HCT116 (cell line): Measurements from ENCODE around the gene SYNDIG1. TPM values are rescaled to one million over a fixed set of nuclear protein-coding genes. Genes with fewer than 3 reads are reported as not detected.

ENCODE experiments used
- ATAC-seq: fragments of 200-7000 bp; cut with Tn5 transposase; 2 replicates; pipeline ENCODE4 v1.9.1; 2020; ENCODE audit warnings: mild to moderate bottlenecking, moderate library complexity
- BruUV-seq: library from RNA; stranded (reverse); fragments of 400-500 nt; replicated peaks from 2 replicates; lab custom pipeline; 2021; lab: Mats Ljungman, UMichigan
- CTCF ChIA-PET: fragments of 300-600 bp; sonication (Branson Sonifier 250); formaldehyde crosslinking; loops from one replicate; lab custom pipeline; 2021; ENCODE audit warnings: antibody characterized with exemption; lab: Charles Lee
- POLR2A ChIA-PET: fragments of 300-600, 350-600 bp; sonication (Branson Sonifier 250); formaldehyde crosslinking; loops from one replicate; lab custom pipeline; 2021; ENCODE audit warnings: antibody characterized with exemption; lab: Charles Lee
- RAD21 ChIA-PET, 2 experiments: fragments of 300-600 bp; sonication (Branson Sonifier 250); formaldehyde crosslinking; loops; one replicate each; lab custom pipeline; 2023; ENCODE audit warnings: low total read pairs in 2 of 2; ENCODE audit not compliant: uncharacterized antibody in 2 of 2, unreplicated experiment in 2 of 2, low non-redundant PET in 1 of 2; lab: Charles Lee
- DNase-seq: peaks from one replicate; pipeline ENCODE4 v3.0.0-alpha.2; 2010; ENCODE audit warnings: low read depth, low spot score
- H2AFZ ChIP-seq: fragments of 200-600 bp; shearing (Covaris generic), sonication (generic); 2 replicates; pipeline ENCODE4 v1.6.1; 2017; ENCODE audit warnings: low read depth, mixed run types, mixed read lengths, antibody characterized with exemption, low read length; ENCODE audit not compliant: poor library complexity, severe bottlenecking
- H3K27ac ChIP-seq: 2 replicates; pipeline ENCODE4 v1.5.1; 2012; ENCODE audit warnings: low read depth, low read length
- H3K27me3 ChIP-seq: fragments of 200-600 bp; sonication (generic); 2 replicates; pipeline ENCODE4 v1.6.1; 2016; ENCODE audit warnings: mixed run types, low read length, mixed read lengths; ENCODE audit not compliant: insufficient read depth
- H3K36me3 ChIP-seq, 2 experiments: fragments of 200-500 bp in 1 of 2; fragments of 200-600 bp in 1 of 2; sonication (Bioruptor generic) in 1 of 2; sonication (generic) in 1 of 2; 2 replicates each; pipeline versions ENCODE4 v1.5.1 to v1.6.1; 2014 to 2016; ENCODE audit warnings: low read length in 2 of 2, inconsistent platforms in 1 of 2, mixed read lengths in 1 of 2, mixed run types in 1 of 2; ENCODE audit not compliant: insufficient read depth in 2 of 2, control insufficient read depth in 1 of 2
- H3K4me1 ChIP-seq, 2 experiments: fragments of 200-600 bp in 1 of 2; sonication (generic) in 1 of 2; 2 replicates each; pipeline versions ENCODE4 v1.5.1 to v1.6.1; 2012 to 2017; ENCODE audit warnings: low read length in 2 of 2, inconsistent platforms in 1 of 2, mild to moderate bottlenecking in 1 of 2, mixed read lengths in 1 of 2, mixed run types in 1 of 2, moderate library complexity in 1 of 2; ENCODE audit not compliant: insufficient read depth in 2 of 2, control insufficient read depth in 1 of 2
- H3K4me2 ChIP-seq: fragments of 200-600 bp; sonication (generic); 2 replicates; pipeline ENCODE4 v1.6.1; 2017; ENCODE audit warnings: mixed run types, low read length, mixed read lengths
- H3K4me3 ChIP-seq, 2 experiments: fragments of 200-600 bp in 1 of 2; sonication (generic) in 1 of 2; replicated peaks in 1 of 2; 2 replicates each; pipeline ENCODE4 v1.5.1; 2011 to 2016; ENCODE audit warnings: low read length in 2 of 2, control low read depth in 1 of 2, low read depth in 1 of 2, mild to moderate bottlenecking in 1 of 2, mixed read lengths in 1 of 2, mixed run types in 1 of 2
- H3K79me2 ChIP-seq: fragments of 200-600 bp; sonication (generic); 2 replicates; pipeline ENCODE4 v1.6.1; 2017; ENCODE audit warnings: mild to moderate bottlenecking, mixed run types, low read length, moderate library complexity, mixed read lengths; ENCODE audit not compliant: insufficient read depth
- H3K9ac ChIP-seq: fragments of 200-600 bp; sonication (generic); 2 replicates; pipeline ENCODE4 v1.6.1; 2016; ENCODE audit warnings: low read length, mixed read lengths
- H3K9me2 ChIP-seq: fragments of 200-600 bp; sonication (generic), shearing (Covaris generic); 2 replicates; pipeline ENCODE4 v1.6.1; 2017; ENCODE audit warnings: mixed run types, mild to moderate bottlenecking, moderate library complexity; ENCODE audit not compliant: insufficient read depth
- H3K9me3 ChIP-seq, 2 experiments: fragments of 200-500 bp in 1 of 2; fragments of 200-600 bp in 1 of 2; sonication (Bioruptor generic) in 1 of 2; sonication (generic) in 1 of 2; 2 replicates each; pipeline ENCODE4 v1.6.1; 2014 to 2017; ENCODE audit warnings: low read length in 2 of 2, mixed read lengths in 2 of 2, inconsistent platforms in 1 of 2, low read depth in 1 of 2, mild to moderate bottlenecking in 1 of 2, mixed run types in 1 of 2, moderate library complexity in 1 of 2; ENCODE audit not compliant: control insufficient read depth in 1 of 2, insufficient read depth in 1 of 2
- H4K20me1 ChIP-seq: fragments of 200-600 bp; sonication (generic), shearing (Covaris generic); 2 replicates; pipeline ENCODE4 v1.6.1; 2017; ENCODE audit warnings: mixed run types, mild to moderate bottlenecking, moderate library complexity; ENCODE audit not compliant: insufficient read depth
- ELF1 ChIP-seq: IDR thresholded peaks from 2 replicates; pipeline ENCODE4 v1.6.1; 2012; ENCODE audit warnings: low read depth, borderline replicate concordance
- EZH2phosphoT487 ChIP-seq: fragments of 200-600 bp; IDR thresholded peaks from 2 replicates; pipeline ENCODE4 v1.6.1; 2018; ENCODE audit warnings: antibody characterized with exemption, borderline replicate concordance
- FOSL1 ChIP-seq: IDR thresholded peaks from 2 replicates; pipeline ENCODE4 v1.6.1; 2012; ENCODE audit warnings: low read depth
- JUND ChIP-seq: IDR thresholded peaks from 2 replicates; pipeline ENCODE4 v1.6.1; 2012
- POLR2AphosphoS5 ChIP-seq: IDR thresholded peaks from 2 replicates; pipeline ENCODE4 v1.6.1; 2011; ENCODE audit warnings: mild to moderate bottlenecking, low read depth, low read length, moderate library complexity
- RAD21 ChIP-seq: IDR thresholded peaks from 2 replicates; pipeline ENCODE4 v1.6.1; 2012; ENCODE audit warnings: low read depth, mild to moderate bottlenecking
- SP1 ChIP-seq: IDR thresholded peaks from 2 replicates; pipeline ENCODE4 v1.6.1; 2012; ENCODE audit warnings: low read depth
- SRF ChIP-seq: IDR thresholded peaks from 2 replicates; pipeline ENCODE4 v1.6.1; 2012; ENCODE audit warnings: low read depth
- TCF7L2 ChIP-seq: IDR thresholded peaks from 2 replicates; pipeline ENCODE4 v1.7.0; 2011; ENCODE audit warnings: borderline replicate concordance, inconsistent platforms; ENCODE audit not compliant: insufficient read depth, insufficient read length; ENCODE audit errors: extremely low read depth
- YY1 ChIP-seq: IDR thresholded peaks from 2 replicates; pipeline ENCODE4 v1.6.1; 2011; ENCODE audit warnings: low read length, low read depth, moderate library complexity, mild to moderate bottlenecking; ENCODE audit not compliant: insufficient replicate concordance; ENCODE audit errors: extremely low read depth
- ZFX ChIP-seq: fragments of 450-650 bp; IDR thresholded peaks from 2 replicates; pipeline ENCODE4 v1.6.1; 2017
- ZNF274 ChIP-seq: fragments of 200-500 bp; sonication (Bioruptor generic); IDR thresholded peaks from 2 replicates; pipeline ENCODE4 v1.6.1; 2014; ENCODE audit warnings: mild to moderate bottlenecking, low read depth, low read length, inconsistent platforms
- intact Hi-C: fragments of 100-400 bp; cut with micrococcal nuclease; formaldehyde crosslinking; loops from 2 replicates; pipeline ENCODE4 v1.10.0; 2022
- total RNA-seq: library from RNA; stranded (reverse); gene quantifications from one replicate; pipeline ENCODE4 v1.2.1, GENCODE V29; 2021; ENCODE audit not compliant: unreplicated experiment
- TF ChIP-seq, protein P1 (sequence below), 3 experiments: fragments of 200-600 bp in 1 of 3; sonication (generic) in 1 of 3; IDR thresholded peaks in 2 of 3; conservative IDR thresholded peaks in 1 of 3; 2 replicates each; pipeline ENCODE4 v1.5.1; 2012 to 2017; ENCODE audit warnings: low read depth in 2 of 3, low read length in 2 of 3, antibody characterized with exemption in 1 of 3, borderline replicate concordance in 1 of 3, control low read depth in 1 of 3, mild to moderate bottlenecking in 1 of 3, mixed read lengths in 1 of 3, mixed run types in 1 of 3, moderate library complexity in 1 of 3; ENCODE audit not compliant: insufficient read depth in 1 of 3
- TF ChIP-seq, protein P2 (sequence below): IDR thresholded peaks from 2 replicates; pipeline ENCODE4 v1.6.1; 2012
- TF ChIP-seq, protein P3 (sequence below): IDR thresholded peaks from 2 replicates; pipeline ENCODE4 v1.6.1; 2011; ENCODE audit warnings: mild to moderate bottlenecking, low read length, moderate library complexity; ENCODE audit not compliant: insufficient replicate concordance; ENCODE audit errors: extremely low read depth
- TF ChIP-seq, protein P4 (sequence below): IDR thresholded peaks from 2 replicates; pipeline ENCODE4 v1.6.1; 2012

The SYNDIG1 gene
- total RNA-seq, 1 experiment from 2014 or later = not detected

DNA sequence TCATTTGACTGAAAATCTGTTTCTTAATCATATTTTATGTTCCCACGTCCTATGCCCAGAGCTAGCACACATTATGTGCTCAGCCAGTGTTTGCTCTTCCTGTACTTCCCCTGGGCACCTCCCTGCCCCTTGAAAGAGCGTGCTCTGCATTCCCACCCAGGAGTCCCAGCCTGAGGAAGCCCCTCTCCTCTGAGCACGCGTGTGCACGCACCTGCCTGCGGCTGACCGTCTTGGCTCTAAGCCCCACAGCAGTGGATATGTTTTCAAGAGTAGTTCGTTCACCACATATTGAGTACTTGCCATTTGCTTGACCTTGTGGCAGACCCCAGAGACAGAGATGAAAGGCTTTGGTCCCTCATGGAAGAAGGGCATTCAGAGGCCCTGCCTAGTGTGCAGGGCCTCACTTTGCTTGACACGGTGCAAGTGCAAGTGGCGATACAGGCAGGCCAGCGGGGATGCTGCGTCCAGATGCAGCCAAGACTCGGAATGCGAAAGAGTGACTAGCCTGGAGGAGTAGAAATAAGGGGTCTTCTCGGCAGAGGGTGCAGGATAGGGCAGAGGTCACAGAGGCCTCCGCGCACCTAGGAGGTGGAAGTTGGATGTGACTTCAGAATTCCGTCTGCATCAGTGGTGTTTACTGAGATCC lies 14.1 kb downstream of the SYNDIG1 start:
- H3K36me3 ChIP-seq = no peaks in the 10 kb centered on the region
- no peak for ATAC-seq
- no peak overlapping the region for H3K9ac ChIP-seq
- no peak for DNase-seq
- H3K4me2 ChIP-seq = no peak overlapping the region
- intact Hi-C loops = no loop called here
- H3K9me3 ChIP-seq = no peaks in the 10 kb centered on the region
- H3K79me2 ChIP-seq = no peaks in the 10 kb centered on the region
- RAD21 ChIA-PET = no interaction called here
- H3K27me3 ChIP-seq = no peaks in the 10 kb centered on the region
- H3K27ac ChIP-seq = no peak overlapping the region
- POLR2A ChIA-PET = no interaction called here
- no TSS peak for BruUV-seq
- CTCF ChIA-PET = no interaction called here
- H4K20me1 ChIP-seq = no peaks in the 10 kb centered on the region
- no peak overlapping the region for H3K4me3 ChIP-seq
- H3K4me1 ChIP-seq = no peaks in the 10 kb centered on the region
- TF ChIP-seq JUND (no peak), TCF7L2 (no peak), ELF1 (no peak), SP1 (no peak), POLR2AphosphoS5 (no peak), RAD21 (no peak), EZH2phosphoT487 (no peak), SRF (no peak)
- H3K9me2 ChIP-seq = no peaks in the 10 kb centered on the region
- no peak overlapping the region for H2AFZ ChIP-seq

DNA sequence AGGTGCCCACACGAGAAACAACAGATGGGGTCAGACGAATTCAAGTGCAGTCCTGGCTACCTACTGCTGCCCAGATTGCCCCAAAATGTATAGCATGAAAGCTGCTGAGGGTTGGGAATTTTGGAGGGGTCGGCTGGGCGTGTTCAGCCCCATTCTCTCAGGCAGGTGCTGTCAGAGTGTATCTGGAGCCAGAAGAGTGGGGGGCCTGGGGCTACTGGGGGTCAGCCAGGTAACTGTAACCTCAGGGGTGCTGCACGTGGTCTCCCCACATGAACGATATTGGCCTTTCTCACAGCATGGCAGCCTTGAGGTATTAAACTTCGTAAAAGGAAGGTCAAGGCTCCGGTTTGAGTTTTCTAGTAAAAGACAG lies 14.6 kb downstream of the SYNDIG1 start:
- Histone ChIP-seq H2AFZ (no peak overlapping the region), H3K9me2 (no peaks in the 10 kb centered on the region), H3K9ac (no peak overlapping the region), H3K4me3 (no peak overlapping the region), H3K79me2 (no peaks in the 10 kb centered on the region), H3K27ac (no peak overlapping the region), H4K20me1 (no peaks in the 10 kb centered on the region), H3K36me3 (no peaks in the 10 kb centered on the region), H3K4me2 (no peak overlapping the region), H3K4me1 (no peaks in the 10 kb centered on the region), H3K27me3 (no peaks in the 10 kb centered on the region), H3K9me3 (no peaks in the 10 kb centered on the region)
- ChIA-PET RAD21 (no interaction called here), POLR2A (no interaction called here), CTCF (no interaction called here)
- DNase-seq = no peak
- intact Hi-C loops = no loop called here
- ATAC-seq = no peak
- BruUV-seq = no TSS peak
- TF ChIP-seq JUND = no peak
- no peak for TF ChIP-seq YY1
- TF ChIP-seq SP1 = no peak
- TF ChIP-seq FOSL1 = no peak
- TF ChIP-seq ELF1 = no peak
- TF ChIP-seq, protein P1, sequence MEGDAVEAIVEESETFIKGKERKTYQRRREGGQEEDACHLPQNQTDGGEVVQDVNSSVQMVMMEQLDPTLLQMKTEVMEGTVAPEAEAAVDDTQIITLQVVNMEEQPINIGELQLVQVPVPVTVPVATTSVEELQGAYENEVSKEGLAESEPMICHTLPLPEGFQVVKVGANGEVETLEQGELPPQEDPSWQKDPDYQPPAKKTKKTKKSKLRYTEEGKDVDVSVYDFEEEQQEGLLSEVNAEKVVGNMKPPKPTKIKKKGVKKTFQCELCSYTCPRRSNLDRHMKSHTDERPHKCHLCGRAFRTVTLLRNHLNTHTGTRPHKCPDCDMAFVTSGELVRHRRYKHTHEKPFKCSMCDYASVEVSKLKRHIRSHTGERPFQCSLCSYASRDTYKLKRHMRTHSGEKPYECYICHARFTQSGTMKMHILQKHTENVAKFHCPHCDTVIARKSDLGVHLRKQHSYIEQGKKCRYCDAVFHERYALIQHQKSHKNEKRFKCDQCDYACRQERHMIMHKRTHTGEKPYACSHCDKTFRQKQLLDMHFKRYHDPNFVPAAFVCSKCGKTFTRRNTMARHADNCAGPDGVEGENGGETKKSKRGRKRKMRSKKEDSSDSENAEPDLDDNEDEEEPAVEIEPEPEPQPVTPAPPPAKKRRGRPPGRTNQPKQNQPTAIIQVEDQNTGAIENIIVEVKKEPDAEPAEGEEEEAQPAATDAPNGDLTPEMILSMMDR (IDR thresholded peaks at IDR 0.05 in 2 of 3, conservative IDR thresholded peaks at IDR 0.05 in 1 of 3; ENCODE audit: borderline replicate concordance in 1 of 3, insufficient read depth in 1 of 3, low read depth in 2 of 3, low read length in 2 of 3) = no peak
- TF ChIP-seq, protein P2, sequence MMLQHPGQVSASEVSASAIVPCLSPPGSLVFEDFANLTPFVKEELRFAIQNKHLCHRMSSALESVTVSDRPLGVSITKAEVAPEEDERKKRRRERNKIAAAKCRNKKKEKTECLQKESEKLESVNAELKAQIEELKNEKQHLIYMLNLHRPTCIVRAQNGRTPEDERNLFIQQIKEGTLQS = no peak
- TF ChIP-seq ZFX = no peak
- TF ChIP-seq, protein P3, sequence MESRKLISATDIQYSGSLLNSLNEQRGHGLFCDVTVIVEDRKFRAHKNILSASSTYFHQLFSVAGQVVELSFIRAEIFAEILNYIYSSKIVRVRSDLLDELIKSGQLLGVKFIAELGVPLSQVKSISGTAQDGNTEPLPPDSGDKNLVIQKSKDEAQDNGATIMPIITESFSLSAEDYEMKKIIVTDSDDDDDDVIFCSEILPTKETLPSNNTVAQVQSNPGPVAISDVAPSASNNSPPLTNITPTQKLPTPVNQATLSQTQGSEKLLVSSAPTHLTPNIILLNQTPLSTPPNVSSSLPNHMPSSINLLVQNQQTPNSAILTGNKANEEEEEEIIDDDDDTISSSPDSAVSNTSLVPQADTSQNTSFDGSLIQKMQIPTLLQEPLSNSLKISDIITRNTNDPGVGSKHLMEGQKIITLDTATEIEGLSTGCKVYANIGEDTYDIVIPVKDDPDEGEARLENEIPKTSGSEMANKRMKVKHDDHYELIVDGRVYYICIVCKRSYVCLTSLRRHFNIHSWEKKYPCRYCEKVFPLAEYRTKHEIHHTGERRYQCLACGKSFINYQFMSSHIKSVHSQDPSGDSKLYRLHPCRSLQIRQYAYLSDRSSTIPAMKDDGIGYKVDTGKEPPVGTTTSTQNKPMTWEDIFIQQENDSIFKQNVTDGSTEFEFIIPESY = no peak
- TF ChIP-seq, protein P4, sequence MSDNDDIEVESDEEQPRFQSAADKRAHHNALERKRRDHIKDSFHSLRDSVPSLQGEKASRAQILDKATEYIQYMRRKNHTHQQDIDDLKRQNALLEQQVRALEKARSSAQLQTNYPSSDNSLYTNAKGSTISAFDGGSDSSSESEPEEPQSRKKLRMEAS = no peak
- no peak for TF ChIP-seq RAD21
- TF ChIP-seq POLR2AphosphoS5 = no peak
- no peak for TF ChIP-seq ZNF274
